Activated B cell treated with CpG ODN at 0.5 μM for 24 hours (primary cell): ENCODE measurements around the gene PLXNA4. TPM values are rescaled to one million over a fixed set of nuclear protein-coding genes. Genes with fewer than 3 reads are reported as not detected.

ENCODE experiments used
- ATAC-seq: fragments of 200-7000 bp; cut with Tn5 transposase; one replicate; pipeline ENCODE4 v1.10.0; 2021; ENCODE audit warnings: low read depth, mild to moderate bottlenecking, moderate library complexity
- CTCF ChIA-PET: fragments of 350-600 bp; sonication (Branson Sonifier 250); formaldehyde crosslinking; loops from one replicate; lab custom pipeline; 2021; ENCODE audit warnings: antibody characterized with exemption; lab: Charles Lee
- POLR2A ChIA-PET: fragments of 350-600 bp; sonication (Branson Sonifier 250); formaldehyde crosslinking; loops from one replicate; lab custom pipeline; 2021; ENCODE audit warnings: antibody characterized with exemption; lab: Charles Lee
- DNase-seq: peaks from one replicate; pipeline ENCODE4 v3.0.0; 2022
- H3K27ac Mint-ChIP-seq: one replicate; pipeline ENCODE4 v1.8.0; 2020; ENCODE audit warnings: mixed read lengths
- H3K27me3 Mint-ChIP-seq: one replicate; pipeline ENCODE4 v1.8.0; 2021; ENCODE audit warnings: mixed read lengths
- H3K36me3 Mint-ChIP-seq: one replicate; pipeline ENCODE4 v1.8.0; 2021; ENCODE audit warnings: low read depth, mixed read lengths
- H3K4me1 Mint-ChIP-seq: one replicate; pipeline ENCODE4 v1.8.0; 2021; ENCODE audit warnings: mixed read lengths
- H3K4me3 Mint-ChIP-seq: one replicate; pipeline ENCODE4 v1.8.0; 2020; ENCODE audit warnings: mild to moderate bottlenecking, mixed read lengths
- H3K9me3 Mint-ChIP-seq: one replicate; pipeline ENCODE4 v1.8.0; 2020; ENCODE audit warnings: mixed read lengths
- intact Hi-C: fragments of 100-400 bp; cut with micrococcal nuclease; formaldehyde crosslinking; loops from one replicate; pipeline ENCODE4 v1.15.1; 2024
- total RNA-seq: library from RNA; stranded (reverse); gene quantifications from 2 replicates; pipeline ENCODE4 v1.2.3, GENCODE V29; 2022
- TF ChIP-seq, protein P1 (sequence below): fragments of 200-600 bp; IDR thresholded peaks from one replicate; pipeline ENCODE4 v1.8.0; 2022; ENCODE audit warnings: antibody characterized with exemption, mild to moderate bottlenecking

The PLXNA4 gene
- total RNA-seq, 1 donor from 2014 or later = not detected

DNA sequence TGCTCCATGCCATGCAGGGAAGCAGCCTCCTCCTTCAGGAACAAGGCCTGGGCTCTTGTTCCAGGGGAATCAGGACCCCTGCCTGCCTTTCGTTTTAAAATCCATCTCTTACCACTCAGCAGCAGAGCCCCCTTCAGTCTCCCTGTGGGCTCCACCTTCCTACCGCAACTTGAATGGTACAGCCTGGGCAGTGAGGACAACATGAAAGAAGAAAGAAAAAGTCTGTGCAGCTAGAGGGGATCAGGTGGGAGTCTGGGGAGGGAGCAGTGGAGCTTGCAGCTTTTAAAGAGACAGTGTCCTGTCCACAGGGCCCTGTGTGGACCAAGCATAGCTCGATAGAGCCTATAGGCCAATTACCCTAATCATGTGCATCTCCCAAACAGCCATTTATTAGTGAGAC is 3.7 kb downstream of the PLXNA4 start:
- no peaks in the 10 kb centered on the region for H3K9me3 Mint-ChIP-seq
- H3K27me3 Mint-ChIP-seq = peaks cover 67% of the 10 kb centered on the region
- no peak overlapping the region for H3K27ac Mint-ChIP-seq
- DNase-seq (no peak), ATAC-seq (no peak)
- CTCF ChIA-PET = no interaction called here
- intact Hi-C loops = no loop called here
- peaks cover 6% of the 10 kb centered on the region for H3K4me1 Mint-ChIP-seq
- no peak overlapping the region for H3K4me3 Mint-ChIP-seq
- H3K36me3 Mint-ChIP-seq = no peaks in the 10 kb centered on the region
- POLR2A ChIA-PET = no interaction called here
- TF ChIP-seq, protein P1, sequence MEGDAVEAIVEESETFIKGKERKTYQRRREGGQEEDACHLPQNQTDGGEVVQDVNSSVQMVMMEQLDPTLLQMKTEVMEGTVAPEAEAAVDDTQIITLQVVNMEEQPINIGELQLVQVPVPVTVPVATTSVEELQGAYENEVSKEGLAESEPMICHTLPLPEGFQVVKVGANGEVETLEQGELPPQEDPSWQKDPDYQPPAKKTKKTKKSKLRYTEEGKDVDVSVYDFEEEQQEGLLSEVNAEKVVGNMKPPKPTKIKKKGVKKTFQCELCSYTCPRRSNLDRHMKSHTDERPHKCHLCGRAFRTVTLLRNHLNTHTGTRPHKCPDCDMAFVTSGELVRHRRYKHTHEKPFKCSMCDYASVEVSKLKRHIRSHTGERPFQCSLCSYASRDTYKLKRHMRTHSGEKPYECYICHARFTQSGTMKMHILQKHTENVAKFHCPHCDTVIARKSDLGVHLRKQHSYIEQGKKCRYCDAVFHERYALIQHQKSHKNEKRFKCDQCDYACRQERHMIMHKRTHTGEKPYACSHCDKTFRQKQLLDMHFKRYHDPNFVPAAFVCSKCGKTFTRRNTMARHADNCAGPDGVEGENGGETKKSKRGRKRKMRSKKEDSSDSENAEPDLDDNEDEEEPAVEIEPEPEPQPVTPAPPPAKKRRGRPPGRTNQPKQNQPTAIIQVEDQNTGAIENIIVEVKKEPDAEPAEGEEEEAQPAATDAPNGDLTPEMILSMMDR = no peak

DNA sequence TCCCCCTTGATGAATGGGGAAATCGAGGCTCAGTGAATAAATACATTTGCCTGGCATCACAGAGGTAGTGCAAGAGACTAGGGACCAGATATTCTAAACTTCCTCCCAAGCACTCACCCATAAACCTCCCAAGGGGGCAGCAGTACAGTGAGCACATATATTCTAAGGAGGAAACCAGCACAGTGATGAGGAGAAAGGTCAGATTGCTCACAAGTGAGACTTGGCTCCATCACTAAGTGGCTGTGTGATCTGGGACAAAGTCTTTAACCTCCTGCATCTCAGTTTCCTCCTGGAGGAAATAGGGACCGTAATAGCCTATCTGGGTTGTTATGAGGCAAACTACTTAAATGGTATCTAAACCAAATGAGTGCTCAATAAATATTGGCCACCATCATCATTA is 4.3 kb downstream of the PLXNA4 start:
- intact Hi-C loops = no loop called here
- CTCF ChIA-PET = no interaction called here

DNA sequence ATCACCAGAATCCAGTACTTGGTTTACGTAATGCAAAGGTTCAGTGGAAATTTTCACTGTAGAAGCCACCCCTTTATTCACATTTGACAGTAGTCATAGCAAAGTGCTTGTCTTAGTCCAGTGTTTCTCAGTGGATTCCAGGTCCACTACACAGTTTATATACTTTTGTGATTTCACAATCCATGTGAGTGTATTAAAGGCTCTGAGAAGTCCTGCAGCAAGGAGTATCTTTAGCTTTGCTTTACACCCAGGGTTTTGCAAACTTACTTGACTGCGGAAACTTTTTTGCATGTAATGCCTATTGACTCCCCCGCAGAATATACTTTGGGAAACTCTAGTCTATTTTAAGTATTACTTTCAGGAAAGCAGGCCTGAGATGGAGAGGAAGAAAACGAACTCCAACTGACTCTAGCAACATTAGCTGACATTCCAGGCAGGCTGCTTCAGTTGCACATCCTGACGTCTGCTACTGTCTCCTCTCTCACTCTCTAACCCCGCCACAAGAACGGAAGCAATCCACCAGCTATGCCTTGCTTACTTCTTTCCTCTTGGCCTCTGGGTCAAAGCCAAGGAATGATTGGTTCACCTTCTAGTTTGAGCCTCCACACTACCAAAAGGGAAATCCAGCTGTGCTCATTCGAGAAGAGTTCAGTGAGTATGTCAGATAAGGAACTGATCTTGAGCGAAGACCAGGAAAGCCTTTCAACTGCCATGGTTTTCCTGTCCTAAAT is 6.2 kb downstream of the PLXNA4 start:
- H3K27ac Mint-ChIP-seq = no peak overlapping the region
- no peak overlapping the region for H3K4me3 Mint-ChIP-seq
- ChIA-PET POLR2A (no interaction called here), CTCF (no interaction called here)
- H3K9me3 Mint-ChIP-seq = no peaks in the 10 kb centered on the region
- peaks cover 2% of the 10 kb centered on the region for H3K4me1 Mint-ChIP-seq
- DNase-seq = no peak
- peaks cover 71% of the 10 kb centered on the region for H3K27me3 Mint-ChIP-seq
- no peaks in the 10 kb centered on the region for H3K36me3 Mint-ChIP-seq
- TF ChIP-seq, protein P1 = no peak
- intact Hi-C loops = no loop called here
- no peak for ATAC-seq

More for the DNA sequence above, 4.3 kb downstream of the PLXNA4 start:
- TF ChIP-seq, protein P1 = no peak
- Mint-ChIP-seq H3K4me1 (peaks cover 5% of the 10 kb centered on the region), H3K27ac (no peak overlapping the region), H3K27me3 (peaks cover 71% of the 10 kb centered on the region), H3K4me3 (no peak overlapping the region), H3K9me3 (no peaks in the 10 kb centered on the region), H3K36me3 (no peaks in the 10 kb centered on the region)
- POLR2A ChIA-PET = no interaction called here
- no peak for DNase-seq
- ATAC-seq = no peak

DNA sequence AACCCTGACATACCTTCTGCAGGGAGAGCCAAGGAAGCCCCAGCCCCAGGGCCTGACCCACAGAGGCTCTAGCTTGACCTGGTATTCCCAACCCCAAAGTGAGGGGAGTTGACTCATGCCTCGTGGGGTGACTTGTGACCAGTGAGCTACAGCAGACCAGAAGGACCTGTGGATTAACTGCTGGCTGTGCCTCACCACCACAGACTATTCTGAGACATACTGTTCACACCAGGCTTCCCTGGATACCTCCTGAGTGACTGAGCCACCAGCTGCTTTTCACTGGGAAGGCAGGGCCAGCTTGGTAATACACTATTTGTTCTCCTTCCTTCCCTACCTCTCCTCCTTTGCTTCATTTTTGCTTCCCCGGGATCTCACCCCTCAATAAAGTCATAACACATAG is 7.3 kb downstream of the PLXNA4 start:
- no peak for ATAC-seq

DNA sequence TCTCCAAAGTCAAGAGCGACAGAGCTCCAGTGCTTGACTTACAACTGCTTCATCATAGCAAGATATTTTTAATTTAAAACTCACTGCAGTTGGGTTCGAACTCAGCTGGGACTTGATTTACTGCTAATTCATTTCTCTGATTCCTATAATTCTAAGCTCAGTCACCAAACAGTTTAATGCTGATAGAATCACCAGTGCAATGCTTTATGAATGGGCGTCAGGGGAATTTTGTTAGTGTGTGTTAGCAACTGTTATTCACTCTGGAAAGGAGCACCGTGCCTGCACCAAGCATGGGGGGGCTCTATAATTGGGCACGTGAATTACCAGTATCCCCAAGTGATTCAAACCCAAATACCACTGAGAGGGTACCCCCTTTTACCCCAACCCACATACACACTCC is 10.4 kb downstream of the PLXNA4 start:
- Mint-ChIP-seq H3K4me1 (no peaks in the 10 kb centered on the region), H3K36me3 (no peaks in the 10 kb centered on the region), H3K4me3 (no peak overlapping the region), H3K27me3 (peaks cover 42% of the 10 kb centered on the region), H3K9me3 (no peaks in the 10 kb centered on the region), H3K27ac (no peak overlapping the region)
- intact Hi-C loops = no loop called here
- ATAC-seq = no peak
- TF ChIP-seq, protein P1 = no peak
- ChIA-PET POLR2A (no interaction called here), CTCF (no interaction called here)
- no peak for DNase-seq

More for the DNA sequence above, 7.3 kb downstream of the PLXNA4 start:
- TF ChIP-seq, protein P1 = no peak
- Mint-ChIP-seq H3K4me3 (no peak overlapping the region), H3K36me3 (no peaks in the 10 kb centered on the region), H3K9me3 (no peaks in the 10 kb centered on the region), H3K27me3 (peaks cover 73% of the 10 kb centered on the region), H3K27ac (no peak overlapping the region), H3K4me1 (no peaks in the 10 kb centered on the region)
- CTCF ChIA-PET = no interaction called here
- intact Hi-C loops = no loop called here
- DNase-seq = no peak
- POLR2A ChIA-PET = no interaction called here
